WTC11 (cell line): ENCODE data around the gene CSKMT. TPM values are rescaled to one million over a fixed set of nuclear protein-coding genes. Genes with fewer than 3 reads are reported as not detected.

Experiments used
- ETV6 ChIP-seq: sonication (generic); formaldehyde crosslinking; IDR thresholded peaks from 2 replicates; pipeline ENCODE4 v1.8.1; 2022; ENCODE audit warnings: mild to moderate bottlenecking, missing genetic modification reagents
- GABPB1 ChIP-seq: sonication (generic); formaldehyde crosslinking; IDR thresholded peaks from 2 replicates; pipeline ENCODE4 v1.8.1; 2023; ENCODE audit warnings: mild to moderate bottlenecking, missing genetic modification reagents
- GRHL2 ChIP-seq: fragments of 250-450 bp; sonication (Bioruptor Pico); IDR thresholded peaks from 2 replicates; pipeline ENCODE4 v1.8.0; 2022; ENCODE audit warnings: mild to moderate bottlenecking, moderate library complexity; ENCODE audit not compliant: insufficient replicate concordance, severe bottlenecking
- HMGA2 ChIP-seq: fragments of 250-450 bp; sonication (Bioruptor Pico); IDR thresholded peaks from 2 replicates; pipeline ENCODE4 v1.4.0; 2021; ENCODE audit warnings: mild to moderate bottlenecking, moderate library complexity
- JAZF1 ChIP-seq: fragments of 250-450 bp; sonication (Bioruptor Pico); IDR thresholded peaks from 2 replicates; pipeline ENCODE4 v1.9.0; 2021; ENCODE audit warnings: moderate library complexity, mild to moderate bottlenecking, inconsistent platforms
- MYBL2 ChIP-seq: sonication (generic); formaldehyde crosslinking; IDR thresholded peaks from 2 replicates; pipeline ENCODE4 v1.8.1; 2023; ENCODE audit warnings: mild to moderate bottlenecking, moderate library complexity, missing genetic modification reagents
- NFATC4 ChIP-seq: fragments of 250-450 bp; sonication (Bioruptor Pico); IDR thresholded peaks from 2 replicates; pipeline ENCODE4 v1.9.0; 2021; ENCODE audit warnings: mild to moderate bottlenecking
- NR1H2 ChIP-seq: sonication (generic); formaldehyde crosslinking; IDR thresholded peaks from 2 replicates; pipeline ENCODE4 v1.9.0; 2021; ENCODE audit warnings: mild to moderate bottlenecking, moderate library complexity, missing genetic modification reagents
- NR2C2 ChIP-seq: sonication (generic); formaldehyde crosslinking; IDR thresholded peaks from 2 replicates; pipeline ENCODE4 v1.8.0; 2022; ENCODE audit warnings: mild to moderate bottlenecking, missing genetic modification reagents
- NR3C1 ChIP-seq: sonication (generic); formaldehyde crosslinking; conservative IDR thresholded peaks from 2 replicates; pipeline ENCODE4 v1.8.1; 2023; ENCODE audit warnings: low read depth, mild to moderate bottlenecking, missing genetic modification reagents
- PRRX2 ChIP-seq: fragments of 250-450 bp; sonication (Bioruptor Pico); IDR thresholded peaks from 2 replicates; pipeline ENCODE4 v1.8.0; 2021; ENCODE audit warnings: mild to moderate bottlenecking
- SOX15 ChIP-seq: fragments of 250-450 bp; sonication (Bioruptor Pico); IDR thresholded peaks from 2 replicates; pipeline ENCODE4 v1.9.0; 2021; ENCODE audit warnings: mild to moderate bottlenecking
- SP1 ChIP-seq: sonication (generic); formaldehyde crosslinking; conservative IDR thresholded peaks from 2 replicates; pipeline ENCODE4 v1.8.1; 2022; ENCODE audit warnings: missing genetic modification reagents
- ZNF121 ChIP-seq: sonication (generic); formaldehyde crosslinking; IDR thresholded peaks from 2 replicates; pipeline ENCODE4 v1.8.0; 2023; ENCODE audit warnings: missing genetic modification reagents
- ZNF317 ChIP-seq: sonication (generic); formaldehyde crosslinking; IDR thresholded peaks from 2 replicates; pipeline ENCODE4 v1.8.1; 2023; ENCODE audit warnings: low read depth, mild to moderate bottlenecking, moderate library complexity, missing genetic modification reagents, borderline replicate concordance
- ZNF396 ChIP-seq: fragments of 250-450 bp; sonication (Bioruptor Pico); IDR thresholded peaks from 2 replicates; pipeline ENCODE4 v1.8.0; 2021; ENCODE audit warnings: mild to moderate bottlenecking, moderate library complexity, borderline replicate concordance
- ZNF671 ChIP-seq: fragments of 250-450 bp; sonication (Bioruptor Pico); IDR thresholded peaks from 2 replicates; pipeline ENCODE4 v1.8.0; 2021; ENCODE audit warnings: mild to moderate bottlenecking
- total RNA-seq: library from RNA; stranded (reverse); gene quantifications from 3 replicates; pipeline ENCODE4 v1.2.3, GENCODE V29; 2021
- TF ChIP-seq, protein P1 (sequence below): sonication (generic); formaldehyde crosslinking; IDR thresholded peaks from 2 replicates; pipeline ENCODE4 v1.8.1; 2022; ENCODE audit warnings: low read depth, mild to moderate bottlenecking, moderate library complexity, missing genetic modification reagents, borderline replicate concordance
- TF ChIP-seq, protein P2 (sequence below): fragments of 250-450 bp; sonication (Bioruptor Pico); conservative IDR thresholded peaks from 2 replicates; pipeline ENCODE4 v1.9.0; 2021; ENCODE audit warnings: mild to moderate bottlenecking
- TF ChIP-seq, protein P3 (sequence below): sonication (generic); formaldehyde crosslinking; IDR thresholded peaks from 2 replicates; pipeline ENCODE4 v1.8.1; 2022; ENCODE audit warnings: low read depth, missing genetic modification reagents, borderline replicate concordance
- TF ChIP-seq, protein P4 (sequence below): fragments of 250-450 bp; sonication (Bioruptor Pico); IDR thresholded peaks from 2 replicates; pipeline ENCODE4 v1.9.0; 2021; ENCODE audit warnings: mild to moderate bottlenecking, borderline replicate concordance
- TF ChIP-seq, protein P5 (sequence below): sonication (generic); formaldehyde crosslinking; IDR thresholded peaks from 2 replicates; pipeline ENCODE4 v1.8.0; 2023; ENCODE audit warnings: missing genetic modification reagents
- TF ChIP-seq, protein P6 (sequence below): sonication (generic); formaldehyde crosslinking; IDR thresholded peaks from 2 replicates; pipeline ENCODE4 v1.8.0; 2022; ENCODE audit warnings: mild to moderate bottlenecking, missing genetic modification reagents
- TF ChIP-seq, protein P7 (sequence below): sonication (generic); formaldehyde crosslinking; IDR thresholded peaks from 2 replicates; pipeline ENCODE4 v1.8.0; 2022; ENCODE audit warnings: mild to moderate bottlenecking, missing genetic modification reagents
- TF ChIP-seq, protein P8 (sequence below): sonication (generic); formaldehyde crosslinking; IDR thresholded peaks from 2 replicates; pipeline ENCODE4 v1.8.1; 2022; ENCODE audit warnings: mild to moderate bottlenecking, moderate library complexity, missing genetic modification reagents
- TF ChIP-seq, protein P9 (sequence below): sonication (generic); formaldehyde crosslinking; conservative IDR thresholded peaks from 2 replicates; pipeline ENCODE4 v1.8.1; 2022; ENCODE audit warnings: mild to moderate bottlenecking, missing genetic modification reagents

CSKMT gene
- total RNA-seq, 1 experiment from 2014 or later: 75.6 TPM

DNA sequence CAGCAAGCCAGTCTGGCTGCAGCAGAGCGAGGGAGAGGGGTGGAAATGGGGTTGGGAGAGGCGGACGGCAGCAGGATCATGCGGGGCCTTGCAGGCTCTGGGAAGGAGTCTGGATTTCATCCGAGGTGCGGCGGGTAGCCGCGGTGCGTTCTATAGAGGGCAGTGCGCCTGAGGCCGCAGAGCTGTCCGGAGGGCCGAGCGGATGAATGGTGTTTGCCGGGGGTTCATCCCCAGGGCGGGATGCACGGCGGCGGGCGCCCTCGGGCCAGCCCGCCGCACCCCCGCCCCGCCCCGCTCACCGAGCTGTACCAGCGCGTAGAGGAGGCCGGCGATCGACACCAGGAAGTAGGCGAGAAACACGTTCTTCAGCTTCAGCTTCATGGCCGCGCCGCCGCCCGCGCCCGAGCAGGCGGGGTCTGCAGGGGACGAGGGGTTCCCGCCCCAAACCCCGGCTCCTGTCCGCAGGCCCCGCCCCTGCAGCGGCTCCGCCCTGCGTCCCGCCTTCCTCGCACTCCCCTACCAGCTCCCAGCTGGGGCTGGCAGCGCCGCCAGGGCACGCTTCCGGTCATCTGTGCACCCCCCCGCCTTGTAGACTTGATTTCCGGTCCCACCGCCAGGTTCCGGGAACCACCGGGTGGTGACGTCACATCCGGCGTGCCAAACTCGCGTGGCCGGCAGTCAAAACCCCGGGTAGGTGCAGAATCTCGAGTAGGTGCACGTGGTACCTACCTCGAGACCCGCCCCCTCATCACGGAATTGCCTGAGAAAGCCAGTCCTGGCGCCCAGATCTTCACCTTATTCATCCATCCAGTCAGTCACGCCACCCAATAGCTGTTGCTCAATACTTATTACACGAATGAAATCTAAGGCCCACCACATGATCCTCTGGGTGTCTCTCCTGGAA, 43.3 kb upstream of the CSKMT start, which contains the start of gene B3GAT3 (continued):
- TF ChIP-seq, protein P1, sequence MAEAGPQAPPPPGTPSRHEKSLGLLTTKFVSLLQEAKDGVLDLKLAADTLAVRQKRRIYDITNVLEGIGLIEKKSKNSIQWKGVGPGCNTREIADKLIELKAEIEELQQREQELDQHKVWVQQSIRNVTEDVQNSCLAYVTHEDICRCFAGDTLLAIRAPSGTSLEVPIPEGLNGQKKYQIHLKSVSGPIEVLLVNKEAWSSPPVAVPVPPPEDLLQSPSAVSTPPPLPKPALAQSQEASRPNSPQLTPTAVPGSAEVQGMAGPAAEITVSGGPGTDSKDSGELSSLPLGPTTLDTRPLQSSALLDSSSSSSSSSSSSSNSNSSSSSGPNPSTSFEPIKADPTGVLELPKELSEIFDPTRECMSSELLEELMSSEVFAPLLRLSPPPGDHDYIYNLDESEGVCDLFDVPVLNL: peak; percentile 47; the same call in 1 of the 2 replicates
- TF ChIP-seq NFATC4 (CRISPR knock-in tag) (0 out of 2 replicates have a peak, but pooled peaks have one; percentile 5), HMGA2 (CRISPR knock-in tag) (no peak), NR2C2 (CRISPR knock-in tag) (no peak), MYBL2 (CRISPR knock-in tag) (no peak), ETV6 (CRISPR knock-in tag) (peak; percentile 96), NR1H2 (CRISPR knock-in tag) (no peak), ZNF396 (no peak), SOX15 (CRISPR knock-in tag) (no peak), ZNF317 (CRISPR knock-in tag) (peak; percentile 63; the same call in 1 of the 2 replicates), JAZF1 (no peak), GRHL2 (CRISPR knock-in tag) (no peak), ZNF121 (CRISPR knock-in tag) (no peak), ZNF671 (CRISPR knock-in tag) (no peak), GABPB1 (CRISPR knock-in tag) (peak; percentile 88), SP1 (CRISPR knock-in tag) (peak; percentile 96), NR3C1 (CRISPR knock-in tag) (0 out of 2 replicates have a peak, but pooled peaks have one; percentile 43), PRRX2 (no peak)
- TF ChIP-seq, protein P2, sequence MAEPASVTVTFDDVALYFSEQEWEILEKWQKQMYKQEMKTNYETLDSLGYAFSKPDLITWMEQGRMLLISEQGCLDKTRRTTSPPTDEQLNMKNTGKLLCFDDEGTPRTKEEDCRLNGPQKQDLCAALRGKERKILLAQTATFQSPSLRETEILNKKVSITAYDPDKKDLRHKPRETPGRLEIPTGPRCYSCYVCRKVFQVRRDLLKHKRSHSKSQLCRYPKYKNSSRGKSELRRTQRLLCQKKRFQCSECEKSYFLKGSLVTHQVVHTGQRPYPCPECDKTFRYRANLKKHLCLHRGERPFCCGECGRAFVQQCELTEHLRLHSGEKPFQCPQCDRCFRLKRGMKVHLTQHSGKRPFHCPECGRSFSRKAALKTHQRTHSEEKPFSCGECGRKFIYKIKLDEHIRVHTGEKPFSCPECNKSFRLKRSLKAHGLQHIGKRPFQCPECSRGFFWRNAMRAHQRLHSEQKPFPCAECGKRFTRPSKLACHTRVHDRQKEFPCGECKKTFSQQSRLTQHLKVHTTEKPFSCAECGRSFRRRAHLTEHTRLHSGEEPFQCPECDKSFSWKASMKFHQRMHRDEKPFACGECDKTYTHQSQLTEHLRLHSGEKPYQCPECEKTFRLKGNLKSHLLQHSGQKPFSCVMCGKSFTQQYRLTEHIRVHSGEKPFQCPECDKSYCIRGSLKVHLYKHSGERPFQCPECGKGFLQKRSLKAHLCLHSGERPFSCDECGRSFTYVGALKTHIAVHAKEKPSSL (CRISPR knock-in tag): no peak
- TF ChIP-seq, protein P3, sequence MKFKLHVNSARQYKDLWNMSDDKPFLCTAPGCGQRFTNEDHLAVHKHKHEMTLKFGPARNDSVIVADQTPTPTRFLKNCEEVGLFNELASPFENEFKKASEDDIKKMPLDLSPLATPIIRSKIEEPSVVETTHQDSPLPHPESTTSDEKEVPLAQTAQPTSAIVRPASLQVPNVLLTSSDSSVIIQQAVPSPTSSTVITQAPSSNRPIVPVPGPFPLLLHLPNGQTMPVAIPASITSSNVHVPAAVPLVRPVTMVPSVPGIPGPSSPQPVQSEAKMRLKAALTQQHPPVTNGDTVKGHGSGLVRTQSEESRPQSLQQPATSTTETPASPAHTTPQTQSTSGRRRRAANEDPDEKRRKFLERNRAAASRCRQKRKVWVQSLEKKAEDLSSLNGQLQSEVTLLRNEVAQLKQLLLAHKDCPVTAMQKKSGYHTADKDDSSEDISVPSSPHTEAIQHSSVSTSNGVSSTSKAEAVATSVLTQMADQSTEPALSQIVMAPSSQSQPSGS (CRISPR knock-in tag): no peak
- TF ChIP-seq, protein P4, sequence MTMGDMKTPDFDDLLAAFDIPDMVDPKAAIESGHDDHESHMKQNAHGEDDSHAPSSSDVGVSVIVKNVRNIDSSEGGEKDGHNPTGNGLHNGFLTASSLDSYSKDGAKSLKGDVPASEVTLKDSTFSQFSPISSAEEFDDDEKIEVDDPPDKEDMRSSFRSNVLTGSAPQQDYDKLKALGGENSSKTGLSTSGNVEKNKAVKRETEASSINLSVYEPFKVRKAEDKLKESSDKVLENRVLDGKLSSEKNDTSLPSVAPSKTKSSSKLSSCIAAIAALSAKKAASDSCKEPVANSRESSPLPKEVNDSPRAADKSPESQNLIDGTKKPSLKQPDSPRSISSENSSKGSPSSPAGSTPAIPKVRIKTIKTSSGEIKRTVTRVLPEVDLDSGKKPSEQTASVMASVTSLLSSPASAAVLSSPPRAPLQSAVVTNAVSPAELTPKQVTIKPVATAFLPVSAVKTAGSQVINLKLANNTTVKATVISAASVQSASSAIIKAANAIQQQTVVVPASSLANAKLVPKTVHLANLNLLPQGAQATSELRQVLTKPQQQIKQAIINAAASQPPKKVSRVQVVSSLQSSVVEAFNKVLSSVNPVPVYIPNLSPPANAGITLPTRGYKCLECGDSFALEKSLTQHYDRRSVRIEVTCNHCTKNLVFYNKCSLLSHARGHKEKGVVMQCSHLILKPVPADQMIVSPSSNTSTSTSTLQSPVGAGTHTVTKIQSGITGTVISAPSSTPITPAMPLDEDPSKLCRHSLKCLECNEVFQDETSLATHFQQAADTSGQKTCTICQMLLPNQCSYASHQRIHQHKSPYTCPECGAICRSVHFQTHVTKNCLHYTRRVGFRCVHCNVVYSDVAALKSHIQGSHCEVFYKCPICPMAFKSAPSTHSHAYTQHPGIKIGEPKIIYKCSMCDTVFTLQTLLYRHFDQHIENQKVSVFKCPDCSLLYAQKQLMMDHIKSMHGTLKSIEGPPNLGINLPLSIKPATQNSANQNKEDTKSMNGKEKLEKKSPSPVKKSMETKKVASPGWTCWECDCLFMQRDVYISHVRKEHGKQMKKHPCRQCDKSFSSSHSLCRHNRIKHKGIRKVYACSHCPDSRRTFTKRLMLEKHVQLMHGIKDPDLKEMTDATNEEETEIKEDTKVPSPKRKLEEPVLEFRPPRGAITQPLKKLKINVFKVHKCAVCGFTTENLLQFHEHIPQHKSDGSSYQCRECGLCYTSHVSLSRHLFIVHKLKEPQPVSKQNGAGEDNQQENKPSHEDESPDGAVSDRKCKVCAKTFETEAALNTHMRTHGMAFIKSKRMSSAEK (CRISPR knock-in tag): no peak
- TF ChIP-seq, protein P5, sequence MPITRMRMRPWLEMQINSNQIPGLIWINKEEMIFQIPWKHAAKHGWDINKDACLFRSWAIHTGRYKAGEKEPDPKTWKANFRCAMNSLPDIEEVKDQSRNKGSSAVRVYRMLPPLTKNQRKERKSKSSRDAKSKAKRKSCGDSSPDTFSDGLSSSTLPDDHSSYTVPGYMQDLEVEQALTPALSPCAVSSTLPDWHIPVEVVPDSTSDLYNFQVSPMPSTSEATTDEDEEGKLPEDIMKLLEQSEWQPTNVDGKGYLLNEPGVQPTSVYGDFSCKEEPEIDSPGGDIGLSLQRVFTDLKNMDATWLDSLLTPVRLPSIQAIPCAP (CRISPR knock-in tag): no peak
- TF ChIP-seq, protein P6, sequence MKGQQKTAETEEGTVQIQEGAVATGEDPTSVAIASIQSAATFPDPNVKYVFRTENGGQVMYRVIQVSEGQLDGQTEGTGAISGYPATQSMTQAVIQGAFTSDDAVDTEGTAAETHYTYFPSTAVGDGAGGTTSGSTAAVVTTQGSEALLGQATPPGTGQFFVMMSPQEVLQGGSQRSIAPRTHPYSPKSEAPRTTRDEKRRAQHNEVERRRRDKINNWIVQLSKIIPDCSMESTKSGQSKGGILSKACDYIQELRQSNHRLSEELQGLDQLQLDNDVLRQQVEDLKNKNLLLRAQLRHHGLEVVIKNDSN (CRISPR knock-in tag): peak; percentile 80
- TF ChIP-seq, protein P7, sequence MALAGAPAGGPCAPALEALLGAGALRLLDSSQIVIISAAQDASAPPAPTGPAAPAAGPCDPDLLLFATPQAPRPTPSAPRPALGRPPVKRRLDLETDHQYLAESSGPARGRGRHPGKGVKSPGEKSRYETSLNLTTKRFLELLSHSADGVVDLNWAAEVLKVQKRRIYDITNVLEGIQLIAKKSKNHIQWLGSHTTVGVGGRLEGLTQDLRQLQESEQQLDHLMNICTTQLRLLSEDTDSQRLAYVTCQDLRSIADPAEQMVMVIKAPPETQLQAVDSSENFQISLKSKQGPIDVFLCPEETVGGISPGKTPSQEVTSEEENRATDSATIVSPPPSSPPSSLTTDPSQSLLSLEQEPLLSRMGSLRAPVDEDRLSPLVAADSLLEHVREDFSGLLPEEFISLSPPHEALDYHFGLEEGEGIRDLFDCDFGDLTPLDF (CRISPR knock-in tag): no peak
- TF ChIP-seq, protein P8, sequence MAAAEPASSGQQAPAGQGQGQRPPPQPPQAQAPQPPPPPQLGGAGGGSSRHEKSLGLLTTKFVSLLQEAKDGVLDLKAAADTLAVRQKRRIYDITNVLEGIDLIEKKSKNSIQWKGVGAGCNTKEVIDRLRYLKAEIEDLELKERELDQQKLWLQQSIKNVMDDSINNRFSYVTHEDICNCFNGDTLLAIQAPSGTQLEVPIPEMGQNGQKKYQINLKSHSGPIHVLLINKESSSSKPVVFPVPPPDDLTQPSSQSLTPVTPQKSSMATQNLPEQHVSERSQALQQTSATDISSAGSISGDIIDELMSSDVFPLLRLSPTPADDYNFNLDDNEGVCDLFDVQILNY (CRISPR knock-in tag): peak; percentile 93
- TF ChIP-seq, protein P9, sequence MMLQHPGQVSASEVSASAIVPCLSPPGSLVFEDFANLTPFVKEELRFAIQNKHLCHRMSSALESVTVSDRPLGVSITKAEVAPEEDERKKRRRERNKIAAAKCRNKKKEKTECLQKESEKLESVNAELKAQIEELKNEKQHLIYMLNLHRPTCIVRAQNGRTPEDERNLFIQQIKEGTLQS: no peak
